ENCODE results near the gene PACSIN1.
"Not testable (repeated sequence)": the region's sequence is repeated elsewhere in the genome, so short reads cannot be mapped to it uniquely, and the experiment has no call there.

The PACSIN1 gene

GRCh38 chr6:34486886-34487285 is 21.0 kb downstream of the PACSIN1 start:
- DNase-seq, result not testable (repeated sequence)

DNA sequence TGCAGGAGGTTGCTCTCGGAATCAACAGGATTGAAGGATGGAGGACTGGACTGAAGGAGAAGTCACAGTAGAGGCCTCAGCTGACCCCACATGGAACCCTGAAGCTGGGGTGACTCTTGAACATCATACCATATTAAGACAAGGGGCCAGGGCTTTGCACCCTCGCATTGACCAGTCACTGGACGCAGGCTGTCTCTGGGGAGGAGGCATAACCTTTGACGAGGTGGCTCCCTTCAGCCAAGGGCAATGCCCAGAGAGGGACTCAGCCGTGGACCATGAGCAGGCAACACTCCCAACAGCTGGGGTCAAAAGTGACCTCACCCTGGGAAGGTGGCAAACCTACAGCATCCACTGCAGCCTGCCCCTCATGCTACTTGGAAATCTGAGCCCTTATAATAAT is 21.7 kb downstream of the PACSIN1 start:
- no peak for DNase-seq

GRCh38 chr6:34489207-34489805 is 23.4 kb downstream of the PACSIN1 start:
- no peak for DNase-seq

GRCh38 chr6:34490390-34491090 is 24.7 kb downstream of the PACSIN1 start:
- no peak for DNase-seq

DNA sequence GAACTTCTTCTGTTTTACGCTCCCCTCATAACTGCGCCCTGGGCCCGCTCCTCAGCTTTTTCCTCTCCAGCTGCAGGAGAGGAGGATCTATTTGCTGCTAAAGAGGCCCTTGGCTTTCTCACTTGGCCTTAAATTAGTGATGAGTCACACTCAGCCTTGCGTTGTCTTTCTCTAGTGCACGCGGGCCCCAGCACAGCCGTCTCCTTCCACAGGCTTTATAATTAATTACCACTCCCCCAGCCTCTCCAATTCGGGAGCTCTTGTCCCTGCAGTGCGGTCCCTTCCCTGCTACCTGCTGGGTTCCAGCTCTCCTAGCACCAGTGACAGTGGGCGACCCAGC is 25.2 kb downstream of the PACSIN1 start:
- no peak for DNase-seq

DNA sequence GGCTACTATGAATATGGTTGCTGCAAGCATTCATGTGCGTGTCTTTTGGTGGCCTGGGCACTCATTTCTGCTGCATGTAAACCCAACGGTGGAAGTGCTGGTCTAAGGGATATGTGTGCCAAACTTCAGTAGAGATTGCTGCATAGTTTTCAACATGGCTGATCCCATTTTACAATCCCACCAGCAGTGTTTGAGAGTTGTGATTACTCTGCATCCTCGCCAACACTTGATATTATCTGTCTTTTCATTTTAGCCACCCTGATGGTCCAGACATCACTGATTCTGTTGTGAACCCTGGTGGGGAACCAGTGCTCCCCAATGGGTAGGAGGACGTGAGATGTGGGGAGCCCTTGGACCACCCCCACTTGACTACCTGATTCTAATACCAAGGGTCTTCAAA is 27.5 kb downstream of the PACSIN1 start:
- no peak for DNase-seq

GRCh38 chr6:34494973-34495372 is 29.1 kb downstream of the PACSIN1 start:
- no peak for DNase-seq

- DNase-seq, result no peak
Observed at GRCh38 chr6:34496103-34496685, 30.3 kb downstream of the PACSIN1 start.

- no peak for DNase-seq
Observed at GRCh38 chr6:34497411-34497810, 31.5 kb downstream of the PACSIN1 start.

- DNase-seq, result no peak
Observed at GRCh38 chr6:34506718-34507117, 40.8 kb downstream of the PACSIN1 start.

GRCh38 chr6:34508425-34508824 is 42.5 kb downstream of the PACSIN1 start:
- DNase-seq, result no peak

- no peak for DNase-seq
Observed at GRCh38 chr6:34509782-34510181, 43.9 kb downstream of the PACSIN1 start.

- DNase-seq, result no peak
Observed at GRCh38 chr6:34510299-34510698, 44.4 kb downstream of the PACSIN1 start.

GRCh38 chr6:34511214-34511914 is 45.5 kb downstream of the PACSIN1 start:
- DNase-seq, result no peak

DNA sequence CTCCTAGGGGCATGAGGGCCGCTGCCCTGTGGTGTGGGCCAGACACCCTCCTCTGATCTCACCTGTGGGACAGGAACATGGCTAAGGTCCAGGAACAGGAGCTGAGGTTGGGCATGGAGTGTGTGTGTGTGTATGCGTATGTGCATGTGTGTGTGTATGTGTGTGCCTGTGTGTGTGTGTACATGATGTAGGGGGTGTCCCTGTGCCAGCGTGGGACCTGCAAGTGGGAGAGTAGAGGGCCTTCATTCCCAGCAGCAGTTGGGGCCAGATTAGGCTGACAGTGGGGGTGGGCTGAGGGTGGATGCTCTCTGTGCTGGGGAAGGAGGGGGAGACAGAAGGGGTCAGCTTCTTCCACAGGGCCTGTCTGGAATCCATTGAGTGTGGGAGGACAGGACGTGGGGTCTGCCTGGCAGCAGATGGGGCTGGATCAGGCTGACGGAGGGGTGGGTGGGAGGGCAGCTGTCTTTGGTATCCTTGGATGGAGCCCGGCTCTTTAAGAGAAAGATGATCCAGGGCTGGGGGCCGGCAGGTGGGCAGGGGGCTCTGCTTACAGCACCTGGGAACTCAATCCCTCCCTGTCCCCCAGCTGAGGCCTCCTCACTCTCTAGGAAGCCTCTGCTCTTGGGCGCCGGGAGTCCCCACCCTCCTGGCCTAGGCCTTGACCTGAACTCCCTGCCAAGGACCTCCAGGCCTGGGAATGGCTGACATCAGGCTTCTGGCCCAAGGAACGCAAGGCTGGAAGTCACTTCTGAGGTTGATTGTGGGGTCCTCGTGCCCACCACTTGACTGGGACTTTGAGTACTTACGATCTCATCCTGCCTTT is 46.2 kb downstream of the PACSIN1 start:
- no peak for DNase-seq

GRCh38 chr6:34512738-34513115 is 46.9 kb downstream of the PACSIN1 start:
- DNase-seq, result no peak

GRCh38 chr6:34513646-34514045 is 47.8 kb downstream of the PACSIN1 start:
- no peak for DNase-seq

DNA sequence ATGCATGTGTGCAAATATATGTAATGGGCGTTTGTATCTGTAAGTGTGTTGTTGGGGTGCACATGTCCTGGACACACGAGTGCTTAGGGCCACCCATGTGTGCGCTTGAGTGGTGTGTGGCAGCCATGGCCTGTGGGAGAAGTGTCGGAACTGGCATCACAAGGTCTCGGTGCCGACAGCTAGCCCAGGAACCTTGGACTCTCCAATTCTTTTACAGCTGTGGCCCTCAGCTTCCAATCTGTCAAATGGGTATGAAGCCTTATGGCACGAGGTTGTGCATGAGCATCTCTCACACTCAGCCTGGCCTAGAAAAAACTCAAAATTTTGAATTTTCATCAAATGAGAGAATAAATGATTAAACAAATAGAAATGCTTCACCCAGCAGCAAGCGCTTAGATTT is 48.2 kb downstream of the PACSIN1 start:
- DNase-seq, result no peak

GRCh38 chr6:34514593-34515472 is 49.0 kb downstream of the PACSIN1 start:
- no peak for DNase-seq

- DNase-seq, result no peak
Observed at GRCh38 chr6:34515473-34516387, 49.9 kb downstream of the PACSIN1 start.

Measured in CD4-positive, alpha-beta T cell treated with Interleukin-21 for 1 hour (primary cell).